ENCODE measurements around the gene GABARAPL2.
A peak's percentile ranks its signal among the peaks of the same experiment; 100 is the strongest.

Gene GABARAPL2

GRCh38 chr16:75555213-75555706, 10.9 kb upstream of the GABARAPL2 start:
- DNase-seq (ENCODE audit: low read depth): no peak

- DNase-seq (ENCODE audit: low read depth): peak; percentile 95
These were observed 10.3 kb upstream of the GABARAPL2 start, which contains the start of gene TMEM231 for GRCh38 chr16:75555707-75556430. TSS of gene TMEM231 (minus strand) at chr16:75556252. CDS start at chr16:75556209, 43 bp downstream.

GRCh38 chr16:75556431-75556950, 9.7 kb upstream of the GABARAPL2 start:
- DNase-seq (ENCODE audit: low read depth): no peak

GRCh38 chr16:75558846-75559401, 7.3 kb upstream of the GABARAPL2 start:
- DNase-seq (ENCODE audit: low read depth): no peak

GRCh38 chr16:75559564-75560372, 6.4 kb upstream of the GABARAPL2 start:
- no peak for DNase-seq (ENCODE audit: low read depth)

GRCh38 chr16:75565640-75566039, 539 bp upstream of the GABARAPL2 start:
- no peak for DNase-seq (ENCODE audit: low read depth)

- no peak for DNase-seq (ENCODE audit: low read depth)
These were observed 628 bp downstream of the GABARAPL2 start for GRCh38 chr16:75566758-75567255.

GRCh38 chr16:75567911-75568310, 1.7 kb downstream of the GABARAPL2 start:
- DNase-seq (ENCODE audit: low read depth): no peak

GRCh38 chr16:75570396-75571065, 4.4 kb downstream of the GABARAPL2 start:
- no peak for DNase-seq (ENCODE audit: low read depth)

GRCh38 chr16:75572864-75573542, 6.8 kb downstream of the GABARAPL2 start:
- no peak for DNase-seq (ENCODE audit: low read depth)

- DNase-seq (ENCODE audit: low read depth): no peak
These were observed 7.8 kb downstream of the GABARAPL2 start for GRCh38 chr16:75573955-75574354.

- no peak for DNase-seq (ENCODE audit: low read depth)
These were observed 9.8 kb downstream of the GABARAPL2 start for GRCh38 chr16:75575958-75576357.

GRCh38 chr16:75576384-75576811, 10.2 kb downstream of the GABARAPL2 start:
- DNase-seq (ENCODE audit: low read depth): no peak

GRCh38 chr16:75578212-75578611, 12.0 kb downstream of the GABARAPL2 start:
- no peak for DNase-seq (ENCODE audit: low read depth)

GRCh38 chr16:75578725-75579124, 12.5 kb downstream of the GABARAPL2 start:
- DNase-seq (ENCODE audit: low read depth): no peak

- DNase-seq (ENCODE audit: low read depth): no peak
These were observed 13.2 kb downstream of the GABARAPL2 start for GRCh38 chr16:75579281-75579834.

- no peak for DNase-seq (ENCODE audit: low read depth)
These were observed 17.9 kb downstream of the GABARAPL2 start for GRCh38 chr16:75584108-75584507.

GRCh38 chr16:75588716-75589115, 22.5 kb downstream of the GABARAPL2 start:
- DNase-seq (ENCODE audit: low read depth): no peak

- DNase-seq (ENCODE audit: low read depth): no peak
These were observed 23.1 kb downstream of the GABARAPL2 start for GRCh38 chr16:75589306-75589705.

GRCh38 chr16:75590920-75591843, 25.0 kb downstream of the GABARAPL2 start:
- no peak for DNase-seq (ENCODE audit: low read depth)
